ENCODE measurements around the gene FSTL3.
"Not testable (repeated sequence)": the region's sequence is repeated elsewhere in the genome, so short reads cannot be mapped to it uniquely, and the experiment has no call there.

Gene FSTL3

GRCh38 chr19:709196-709964, 33.2 kb downstream of the FSTL3 start:
- in situ Hi-C loops (cut with HindIII; ENCODE audit: low sequenced_read_pairs): no loop called here

- in situ Hi-C loops (cut with HindIII; ENCODE audit: low sequenced_read_pairs): no loop called here
Observed at GRCh38 chr19:709965-710571, 33.9 kb downstream of the FSTL3 start.

- in situ Hi-C loops (cut with HindIII; ENCODE audit: low sequenced_read_pairs): no loop called here
Observed at GRCh38 chr19:710767-711166, 34.6 kb downstream of the FSTL3 start.

- in situ Hi-C loops (cut with HindIII; ENCODE audit: low sequenced_read_pairs): no loop called here
Observed at GRCh38 chr19:711254-711653, 35.1 kb downstream of the FSTL3 start.

- in situ Hi-C loops (cut with HindIII; ENCODE audit: low sequenced_read_pairs): no loop called here
Observed at GRCh38 chr19:715347-715746, 39.2 kb downstream of the FSTL3 start.

- in situ Hi-C loops (cut with HindIII; ENCODE audit: low sequenced_read_pairs): no loop called here
Observed at GRCh38 chr19:718251-718951, 42.2 kb downstream of the FSTL3 start.

- in situ Hi-C loops (cut with HindIII; ENCODE audit: low sequenced_read_pairs): no loop called here
Observed at GRCh38 chr19:718991-719512, 42.9 kb downstream of the FSTL3 start.

- in situ Hi-C loops (cut with HindIII; ENCODE audit: low sequenced_read_pairs): no loop called here
Observed at GRCh38 chr19:719636-720344, 43.6 kb downstream of the FSTL3 start.

- in situ Hi-C loops (cut with HindIII; ENCODE audit: low sequenced_read_pairs): no loop called here
Observed at GRCh38 chr19:720345-721160, 44.4 kb downstream of the FSTL3 start.

GRCh38 chr19:722553-723101, 46.4 kb downstream of the FSTL3 start:
- in situ Hi-C loops (cut with HindIII; ENCODE audit: low sequenced_read_pairs): no loop called here

- in situ Hi-C loops (cut with HindIII; ENCODE audit: low sequenced_read_pairs): no loop called here
Observed at GRCh38 chr19:723247-723646, 47.1 kb downstream of the FSTL3 start.

- in situ Hi-C loops (cut with HindIII; ENCODE audit: low sequenced_read_pairs): no loop called here
Observed at GRCh38 chr19:723714-724113, 47.5 kb downstream of the FSTL3 start.

- in situ Hi-C loops (cut with HindIII; ENCODE audit: low sequenced_read_pairs): no loop called here
Observed at GRCh38 chr19:725461-726089, 49.4 kb downstream of the FSTL3 start.

GRCh38 chr19:726993-727956, 51.1 kb downstream of the FSTL3 start:
- in situ Hi-C loops (cut with HindIII; ENCODE audit: low sequenced_read_pairs): no loop called here

- in situ Hi-C loops (cut with HindIII; ENCODE audit: low sequenced_read_pairs): no loop called here
Observed at GRCh38 chr19:728011-728410, 51.8 kb downstream of the FSTL3 start.

- in situ Hi-C loops (cut with HindIII; ENCODE audit: low sequenced_read_pairs): not testable (repeated sequence)
Observed at GRCh38 chr19:729564-729963, 53.4 kb downstream of the FSTL3 start.

GRCh38 chr19:729965-730668, 53.9 kb downstream of the FSTL3 start:
- in situ Hi-C loops (cut with HindIII; ENCODE audit: low sequenced_read_pairs): no loop called here

- in situ Hi-C loops (cut with HindIII; ENCODE audit: low sequenced_read_pairs): no loop called here
Observed at GRCh38 chr19:731000-731399, 54.8 kb downstream of the FSTL3 start.
